GM12878 (cell line): Measurements from ENCODE around the gene ZNF783. TPM values are rescaled to one million over a fixed set of nuclear protein-coding genes. Genes with fewer than 3 reads are reported as not detected.

Experiments used
- ATAC-seq: fragments of 200-7000 bp; cut with Tn5 transposase; 3 replicates; pipeline ENCODE4 v1.9.1; 2020; ENCODE audit warnings: mild to moderate bottlenecking, moderate library complexity
- BruUV-seq: library from RNA; stranded (reverse); fragments of 400-500 nt; replicated peaks from 2 replicates; lab custom pipeline; 2021; lab: Mats Ljungman, UMichigan
- CTCF ChIA-PET: fragments of 300-600 bp; sonication (Branson Sonifier 250); formaldehyde crosslinking; extraction: SDS; loops from one replicate; lab custom pipeline; 2021; ENCODE audit warnings: inconsistent platforms; lab: Yijun Ruan, JAX
- POLR2A ChIA-PET: fragments of 350-600 bp; formaldehyde crosslinking; extraction: SDS; loops from one replicate; lab custom pipeline; 2021; ENCODE audit warnings: inconsistent platforms; lab: Charles Lee
- RAD21 ChIA-PET: fragments of 300-600 bp; sonication (Branson Sonifier 250); formaldehyde crosslinking; loops from one replicate; lab custom pipeline; 2023; ENCODE audit warnings: antibody characterized with exemption; ENCODE audit not compliant: unreplicated experiment; lab: Charles Lee
- SMC1A ChIA-PET: fragments of 300-600 bp; sonication (Branson Sonifier 250); formaldehyde crosslinking; loops from one replicate; lab custom pipeline; 2023; ENCODE audit not compliant: unreplicated experiment, uncharacterized antibody; lab: Charles Lee
- DNase-seq: peaks from one replicate; pipeline ENCODE4 v3.0.0-alpha.2; 2011; ENCODE audit warnings: low read depth, low spot score
- FAIRE-seq: peaks from 3 replicates; lab custom pipeline; 2011; peaks lifted over from hg19 to GRCh38; lab: Jason Lieb, UNC
- H2AFZ ChIP-seq: 2 replicates; pipeline ENCODE4 v1.6.0; 2011; ENCODE audit warnings: low read depth, low read length, control low read depth; ENCODE audit not compliant: control insufficient read depth
- H3K27ac ChIP-seq: 2 replicates; pipeline ENCODE4 v1.5.1; 2011; ENCODE audit warnings: control low read depth; ENCODE audit not compliant: control insufficient read depth, insufficient read depth
- H3K27me3 ChIP-seq, 2 experiments: replicated peaks in 1 of 2; 2 replicates each; pipeline versions ENCODE4 v1.6.0 to v1.6.1; 2011; ENCODE audit warnings: low read length in 1 of 2; ENCODE audit not compliant: control insufficient read depth in 2 of 2, insufficient read depth in 2 of 2
- H3K36me3 ChIP-seq, 2 experiments: 2 replicates each; pipeline ENCODE4 v1.5.1; 2011; ENCODE audit warnings: low read length in 1 of 2; ENCODE audit not compliant: control insufficient read depth in 2 of 2, insufficient read depth in 2 of 2
- H3K4me1 ChIP-seq: 2 replicates; pipeline ENCODE4 v1.6.1; 2011; ENCODE audit warnings: mild to moderate bottlenecking, low read length, moderate library complexity, mixed read lengths; ENCODE audit not compliant: control insufficient read depth, insufficient read depth
- H3K4me2 ChIP-seq: 2 replicates; pipeline ENCODE4 v1.6.0; 2011; ENCODE audit warnings: control low read depth; ENCODE audit not compliant: control insufficient read depth, insufficient read depth
- H3K4me3 ChIP-seq: fragments of 200-600 bp; sonication (generic); 2 replicates; pipeline ENCODE4 v1.5.1; 2016
- H3K79me2 ChIP-seq: 2 replicates; pipeline ENCODE4 v1.6.0; 2011; ENCODE audit warnings: low read length; ENCODE audit not compliant: control insufficient read depth, insufficient read depth
- H3K9ac ChIP-seq: 2 replicates; pipeline ENCODE4 v1.8.0; 2011; ENCODE audit warnings: low read length, control low read depth, mixed read lengths; ENCODE audit not compliant: control insufficient read depth, insufficient read depth
- H3K9me3 ChIP-seq: replicated peaks from 3 replicates; pipeline ENCODE4 v1.5.1; 2011; ENCODE audit warnings: mild to moderate bottlenecking, low read length; ENCODE audit not compliant: control insufficient read depth, insufficient read depth
- H4K20me1 ChIP-seq: 2 replicates; pipeline ENCODE4 v1.6.0; 2011; ENCODE audit not compliant: control insufficient read depth, insufficient read depth
- ATF3 ChIP-seq: IDR thresholded peaks from 2 replicates; pipeline ENCODE4 v1.6.1; 2011; ENCODE audit warnings: low read depth, mild to moderate bottlenecking, low read length, moderate library complexity, borderline replicate concordance; ENCODE audit errors: extremely low read depth
- JUNB ChIP-seq: IDR thresholded peaks from 2 replicates; pipeline ENCODE4 v1.6.1; 2016; ENCODE audit warnings: antibody characterized with exemption, mild to moderate bottlenecking
- MEF2B ChIP-seq: fragments of 450-650 bp; IDR thresholded peaks from 2 replicates; pipeline ENCODE4 v1.6.1; 2018; ENCODE audit warnings: mild to moderate bottlenecking, moderate library complexity; ENCODE audit not compliant: partially characterized antibody, poor library complexity, severe bottlenecking
- NFYB ChIP-seq: IDR thresholded peaks from 2 replicates; pipeline ENCODE4 v1.6.1; 2011; ENCODE audit warnings: low read depth, mild to moderate bottlenecking, low read length, improper control_type of control experiment, moderate library complexity; ENCODE audit not compliant: insufficient read depth
- NKRF ChIP-seq: fragments of 450-650 bp; conservative IDR thresholded peaks from 2 replicates; pipeline ENCODE4 v1.6.1; 2017; ENCODE audit warnings: mild to moderate bottlenecking, moderate library complexity
- WGBS: methylation state at CpG from one replicate; pipeline ENCODE4 v1.1.6; 2016; ENCODE audit warnings: low lambda C conversion rate; ENCODE audit not compliant: insufficient replicate concordance, insufficient coverage; ENCODE audit errors: missing lambda C conversion rate; 5-methylcytosine and 5-hydroxymethylcytosine counted together
- in situ Hi-C: fragments of 300-500 bp; cut with MboI; formaldehyde crosslinking; loops from 9 replicates; pipeline ENCODE4 v1.14.3; 2018; ENCODE audit warnings: mixed read lengths
- intact Hi-C: fragments of 100-400 bp; cut with micrococcal nuclease; formaldehyde crosslinking; loops from one replicate; pipeline ENCODE4 v1.14.2; 2022; ENCODE audit not compliant: unreplicated experiment
- polyA plus RNA-seq, 11 experiments: library from polyadenylated mRNA; depleted of rRNA in 4 of 11; unstranded in 6 of 11; stranded (reverse) in 5 of 11; fragments of >200 nt; fragmentation: Nextera tagmentation in 4 of 11; fragmentation: Illumina TruSeq in 1 of 11; extraction: Ambion mirVana in 4 of 11; extraction: Trizol in 1 of 11; gene quantifications; 1 replicate in 1 of 11; 2 replicates in 10 of 11; pipeline versions ENCODE4 v1.2.1 to v1.2.3, GENCODE V29; 2011 to 2016; ENCODE audit warnings: inconsistent platforms in 2 of 11, missing spikeins in 2 of 11, low read depth in 1 of 11
- total RNA-seq, 4 experiments: library from RNA; depleted of rRNA in 3 of 4; stranded (reverse); fragments of >200 nt in 3 of 4; fragmentation: Illumina TruSeq in 1 of 4; extraction: Trizol in 1 of 4; gene quantifications; 2 replicates each; pipeline versions ENCODE4 v1.2.1 to v1.2.3, GENCODE V29; 2013 to 2021

Gene ZNF783
- total and polyA plus RNA-seq, 10 of the 15 experiments (the other 5 are each of a cell fraction or from before 2014, with no cell fraction given) = 2.0 to 14.4 (median 6.4) TPM

DNA sequence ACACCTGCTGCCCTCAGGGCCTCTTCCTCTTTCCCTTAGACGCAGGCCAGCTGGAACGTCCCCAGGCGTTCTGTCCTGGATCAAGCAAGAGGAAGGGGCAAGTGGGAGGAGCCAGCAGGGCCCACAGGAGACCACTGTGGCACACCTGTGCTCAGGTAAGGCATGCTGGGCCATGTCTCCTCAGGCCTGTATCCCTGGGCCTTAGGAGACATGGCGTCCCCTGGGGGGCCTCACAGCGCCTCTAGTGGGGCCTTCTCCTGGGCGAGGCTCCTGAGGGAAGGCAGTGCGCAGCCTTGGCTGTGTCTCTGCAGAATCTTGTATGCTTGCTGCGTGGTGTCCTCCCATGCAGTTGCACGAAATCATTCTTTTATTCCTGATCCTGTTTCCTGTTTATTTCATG is 31.3 kb downstream of the ZNF783 start:
- SMC1A ChIA-PET = no interaction called here
- Histone ChIP-seq H4K20me1 (no peaks in the 10 kb centered on the region), H3K79me2 (no peaks in the 10 kb centered on the region), H3K4me3 (no peak overlapping the region), H3K4me1 (no peaks in the 10 kb centered on the region), H3K9me3 (no peaks in the 10 kb centered on the region; the same call in 2 of the 3 replicates), H3K4me2 (no peak overlapping the region), H3K27me3 (no peaks in the 10 kb centered on the region), H3K9ac (no peak overlapping the region), H3K27ac (no peak overlapping the region), H3K36me3 (peaks cover 0 to 1% of the 10 kb centered on the region in 2 experiments; a peak in 1 of 4 replicates), H2AFZ (no peak overlapping the region)
- in situ Hi-C loops (no loop called here), intact Hi-C loops (no loop called here)
- no peak for DNase-seq
- no peak for FAIRE-seq
- RAD21 ChIA-PET = no interaction called here
- BruUV-seq = no TSS peak
- ATAC-seq = no peak
- WGBS = 63% methylated on average over 9 of the region's 9 CpGs
- no peak for TF ChIP-seq NKRF
- no peak for TF ChIP-seq MEF2B
- no peak for TF ChIP-seq ATF3
- TF ChIP-seq JUNB = no peak
- TF ChIP-seq NFYB = no peak
- CTCF ChIA-PET = no interaction called here
- POLR2A ChIA-PET = no interaction called here
